B cell (primary cell): ENCODE data around the gene TAAR6. TPM values are rescaled to one million over a fixed set of nuclear protein-coding genes. Genes with fewer than 3 reads are reported as not detected.

ENCODE experiments used
- ATAC-seq: fragments of 200-7000 bp; cut with Tn5 transposase; one replicate; pipeline ENCODE4 v1.10.0; 2021; ENCODE audit warnings: low read depth, mild to moderate bottlenecking, moderate number of reproducible peaks, moderate library complexity
- CTCF ChIA-PET: fragments of 350-600 bp; sonication (Branson Sonifier 250); formaldehyde crosslinking; loops from one replicate; lab custom pipeline; 2021; ENCODE audit warnings: antibody characterized with exemption, inconsistent platforms; lab: Charles Lee
- POLR2A ChIA-PET: fragments of 350-600 bp; sonication (Branson Sonifier 250); formaldehyde crosslinking; loops from one replicate; lab custom pipeline; 2021; ENCODE audit warnings: antibody characterized with exemption; lab: Charles Lee
- DNase-seq: peaks from one replicate; pipeline ENCODE4 v3.0.0; 2013
- H2AFZ ChIP-seq: 2 replicates; pipeline ENCODE4 v1.6.1; 2012; ENCODE audit warnings: mild to moderate bottlenecking, low read depth, low read length; ENCODE audit not compliant: insufficient read depth, poor library complexity, severe bottlenecking
- H3K27ac ChIP-seq, 2 donors: 1 replicate in 1 of 2; 2 replicates in 1 of 2; pipeline ENCODE4 v1.5.1; 2012 to 2013; ENCODE audit warnings: low read length in 2 of 2, mild to moderate bottlenecking in 2 of 2, moderate library complexity in 1 of 2
- H3K27me3 ChIP-seq, 4 experiments: fragments of 200-600 bp in 1 of 4; sonication (generic) in 1 of 4; replicated peaks in 1 of 4; 1 replicate in 2 of 4; 2 replicates in 2 of 4; pipeline versions ENCODE4 v1.6.1 to v1.7.0; 2013 to 2016; ENCODE audit warnings: low read length in 3 of 4, mild to moderate bottlenecking in 2 of 4, mixed read lengths in 1 of 4, moderate library complexity in 1 of 4; ENCODE audit not compliant: insufficient read depth in 4 of 4, control insufficient read depth in 3 of 4; ENCODE audit errors: control extremely low read depth in 1 of 4
- H3K36me3 ChIP-seq, 2 experiments: replicated peaks in 1 of 2; 1 replicate in 1 of 2; 2 replicates in 1 of 2; pipeline versions ENCODE4 v1.6.1 to v1.7.1; 2013; ENCODE audit warnings: low read length in 1 of 2; ENCODE audit not compliant: insufficient read depth in 2 of 2, control insufficient read depth in 1 of 2; ENCODE audit errors: control extremely low read depth in 1 of 2, extremely low read depth in 1 of 2
- H3K4me1 ChIP-seq, 2 donors: fragments of 200-600 bp in 1 of 2; sonication (generic) in 1 of 2; 1 replicate in 1 of 2; 2 replicates in 1 of 2; pipeline versions ENCODE4 v1.5.1 to v1.6.1; 2013 to 2017; ENCODE audit warnings: low read length in 2 of 2; ENCODE audit not compliant: control insufficient read depth in 2 of 2, insufficient read depth in 2 of 2
- H3K4me2 ChIP-seq: replicated peaks from 2 replicates; pipeline ENCODE3; 2012; ENCODE audit warnings: mild to moderate bottlenecking, low read depth, low read length; ENCODE audit not compliant: poor library complexity, severe bottlenecking
- H3K4me3 ChIP-seq, 5 experiments: fragments of 200-600 bp in 1 of 5; sonication (generic) in 1 of 5; 1 replicate in 3 of 5; 2 replicates in 2 of 5; pipeline versions ENCODE4 v1.5.1 to v1.7.0; 2011 to 2016; ENCODE audit warnings: low read length in 4 of 5, mild to moderate bottlenecking in 4 of 5, low read depth in 2 of 5, control low read depth in 1 of 5, moderate library complexity in 1 of 5; ENCODE audit not compliant: insufficient read depth in 1 of 5; ENCODE audit errors: control extremely low read depth in 1 of 5, extremely low read depth in 1 of 5
- H3K79me2 ChIP-seq: fragments of 200-600 bp; sonication (generic); one replicate; pipeline ENCODE4 v1.6.0; 2016; ENCODE audit warnings: low read length; ENCODE audit not compliant: control insufficient read depth, insufficient read depth
- H3K9ac ChIP-seq: fragments of 200-600 bp; sonication (generic); 2 replicates; pipeline ENCODE4 v1.6.1; 2017; ENCODE audit warnings: mild to moderate bottlenecking, low read length, moderate library complexity
- H3K9me3 ChIP-seq, 3 donors: one replicate each; pipeline versions ENCODE4 v1.6.1 to v1.7.1; 2013; ENCODE audit warnings: low read length in 2 of 3; ENCODE audit not compliant: control insufficient read depth in 2 of 3, insufficient read depth in 1 of 3; ENCODE audit errors: control extremely low read depth in 1 of 3
- H4K20me1 ChIP-seq: 2 replicates; pipeline ENCODE4 v1.6.0; 2012; ENCODE audit warnings: mild to moderate bottlenecking, low read length; ENCODE audit not compliant: insufficient read depth, control insufficient read depth, poor library complexity, severe bottlenecking
- H3K27ac Mint-ChIP-seq: one replicate; pipeline ENCODE4 v1.8.0; 2021; ENCODE audit warnings: mixed read lengths
- H3K27me3 Mint-ChIP-seq: one replicate; pipeline ENCODE4 v1.8.0; 2021; ENCODE audit warnings: mixed read lengths
- H3K4me1 Mint-ChIP-seq: one replicate; pipeline ENCODE4 v1.8.0; 2021; ENCODE audit warnings: mixed read lengths
- H3K4me3 Mint-ChIP-seq: one replicate; pipeline ENCODE4 v1.8.0; 2021; ENCODE audit warnings: mixed read lengths
- H3K9me3 Mint-ChIP-seq: one replicate; pipeline ENCODE4 v1.8.0; 2022; ENCODE audit warnings: mixed read lengths; ENCODE audit not compliant: insufficient read depth
- CTCF ChIP-seq: fragments of 200-600 bp; IDR thresholded peaks from one replicate; pipeline ENCODE4 v1.8.0; 2022; ENCODE audit warnings: antibody characterized with exemption, mild to moderate bottlenecking
- EZH2 ChIP-seq: IDR thresholded peaks from 2 replicates; pipeline ENCODE4 v1.6.1; 2012; ENCODE audit warnings: borderline replicate concordance, low read depth, mild to moderate bottlenecking, moderate library complexity, low read length; ENCODE audit not compliant: insufficient read depth, poor library complexity, severe bottlenecking
- WGBS: methylation state at CpG from one replicate; pipeline ENCODE4 v1.1.5; 2013; ENCODE audit warnings: missing lambda C conversion rate; ENCODE audit not compliant: insufficient coverage; 5-methylcytosine and 5-hydroxymethylcytosine counted together
- intact Hi-C: fragments of 100-400 bp; cut with micrococcal nuclease; formaldehyde crosslinking; loops from one replicate; pipeline ENCODE4 v1.10.0; 2022
- polyA minus RNA-seq: library from RNA; depleted of rRNA, polyadenylated mRNA; stranded (reverse); fragments of >200 nt; gene quantifications from 2 replicates; pipeline ENCODE4 v1.2.3, GENCODE V29; 2012
- polyA plus RNA-seq: library from polyadenylated mRNA; depleted of rRNA; stranded (reverse); fragments of >200 nt; gene quantifications from 2 replicates; pipeline ENCODE4 v1.2.3, GENCODE V29; 2012
- total RNA-seq, 2 donors: library from RNA; stranded (reverse); fragments of 120-200 nt in 1 of 2; gene quantifications; 1 replicate in 1 of 2; 2 replicates in 1 of 2; pipeline versions ENCODE4 v1.2.3 to v1.2.4, GENCODE V29; 2013 to 2022

TAAR6 gene, protein sequence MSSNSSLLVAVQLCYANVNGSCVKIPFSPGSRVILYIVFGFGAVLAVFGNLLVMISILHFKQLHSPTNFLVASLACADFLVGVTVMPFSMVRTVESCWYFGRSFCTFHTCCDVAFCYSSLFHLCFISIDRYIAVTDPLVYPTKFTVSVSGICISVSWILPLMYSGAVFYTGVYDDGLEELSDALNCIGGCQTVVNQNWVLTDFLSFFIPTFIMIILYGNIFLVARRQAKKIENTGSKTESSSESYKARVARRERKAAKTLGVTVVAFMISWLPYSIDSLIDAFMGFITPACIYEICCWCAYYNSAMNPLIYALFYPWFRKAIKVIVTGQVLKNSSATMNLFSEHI
- total RNA-seq (not detected in 2 replicates), polyA plus RNA-seq (not detected in 2 replicates), polyA minus RNA-seq (not detected in 2 replicates)
- not detected for total RNA-seq (2013)

- Histone ChIP-seq H2AFZ (no peak within 1 kb of the TSS), H3K79me2 (no peaks in the 10 kb centered on the region), H3K4me3 (no peak within 1 kb of the TSS), H3K27ac (no peak within 1 kb of the TSS), H3K9ac (no peak within 1 kb of the TSS), H3K4me1 (no peaks in the 10 kb centered on the region), H3K4me2 (no peak within 1 kb of the TSS), H4K20me1 (no peaks in the 10 kb centered on the region), H3K9me3 (no peaks in the 10 kb centered on the region), H3K36me3 (no peaks in the 10 kb centered on the region), H3K27me3 (peaks cover 0 to 6% (median 3%) of the 10 kb centered on the region in 4 experiments)
- ChIA-PET CTCF (no interaction called here), POLR2A (no interaction called here)
- no peaks in the 10 kb centered on the region for H3K9me3 Mint-ChIP-seq
- TF ChIP-seq CTCF = no peak
- TF ChIP-seq EZH2 = no peak
- no peak for DNase-seq
- 97% methylated on average over 10 of the region's 15 CpGs for WGBS
- intact Hi-C loops = no loop called here
- no peaks in the 10 kb centered on the region for H3K4me1 Mint-ChIP-seq
- H3K27me3 Mint-ChIP-seq = peaks cover 34% of the 10 kb centered on the region
- H3K4me3 Mint-ChIP-seq = no peak within 1 kb of the TSS
- H3K27ac Mint-ChIP-seq = no peak within 1 kb of the TSS
- no peak for ATAC-seq
These were observed at the start of gene TAAR6 for GRCh38 chr6:132570221-132570777. Gene TAAR6 (plus strand): TSS chr6:132570322. CDS start chr6:132570322, 0 bp downstream.

DNA sequence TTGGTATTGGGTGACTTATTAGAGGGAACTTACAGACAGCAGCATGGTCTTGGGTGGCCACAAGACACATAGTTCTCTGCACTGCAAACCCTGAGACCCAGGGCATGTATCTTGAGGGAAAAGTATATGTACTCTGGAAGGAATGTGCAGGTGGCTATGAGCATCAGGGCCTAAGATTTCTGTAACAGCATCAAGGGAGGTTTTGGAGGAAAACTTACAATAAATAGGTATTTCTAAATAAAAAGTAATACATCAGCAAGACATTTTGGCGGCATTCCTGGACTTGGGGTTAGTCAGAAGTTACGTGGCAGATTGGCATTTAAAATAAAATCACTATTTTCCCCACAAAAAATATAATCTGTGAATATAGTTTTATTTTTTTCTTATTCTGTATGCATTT lies 49.2 kb upstream of the TAAR6 start:
- no peak overlapping the region for H3K27ac ChIP-seq
- H3K4me1 ChIP-seq = no peaks in the 10 kb centered on the region
- CTCF ChIA-PET = interaction anchor here (1.3 to 1.9 kb wide), 2 partner anchors 9 to 241 kb away, joined by 4 to 8 read pairs; no protein-coding TSS in a partner anchor
- WGBS = no CpG with 5 or more reads among the region's 2 CpGs
- POLR2A ChIA-PET = no interaction called here
- no peak overlapping the region for H2AFZ ChIP-seq
- no peak overlapping the region for H3K4me2 ChIP-seq
- H3K27ac Mint-ChIP-seq = no peak overlapping the region
- intact Hi-C loops = no loop called here
- H4K20me1 ChIP-seq = no peaks in the 10 kb centered on the region
- H3K27me3 Mint-ChIP-seq = no peaks in the 10 kb centered on the region
- H3K79me2 ChIP-seq = peaks cover 3% of the 10 kb centered on the region
- H3K4me3 Mint-ChIP-seq = no peak overlapping the region
- ATAC-seq (no peak), DNase-seq (no peak)
- H3K9ac ChIP-seq = no peak overlapping the region
- peaks cover 2% of the 10 kb centered on the region for H3K4me1 Mint-ChIP-seq
- H3K9me3 ChIP-seq = no peaks in the 10 kb centered on the region
- TF ChIP-seq EZH2 (no peak), CTCF (no peak)
- H3K36me3 ChIP-seq = no peaks in the 10 kb centered on the region
- H3K9me3 Mint-ChIP-seq = no peaks in the 10 kb centered on the region
- H3K27me3 ChIP-seq = no peaks in the 10 kb centered on the region
- H3K4me3 ChIP-seq = no peak overlapping the region
